IMR-90 (cell line): ENCODE measurements around the gene CACNG6. TPM values are rescaled to one million over a fixed set of nuclear protein-coding genes. Genes with fewer than 3 reads are reported as not detected.

Source experiments
- ATAC-seq: fragments of 200-7000 bp; cut with Tn5 transposase; 2 replicates; pipeline ENCODE4 v1.9.1; 2020; ENCODE audit warnings: low read depth, mild to moderate bottlenecking, moderate library complexity
- Bru-seq: library from RNA; stranded (reverse); fragments of 400-500 nt; gene quantifications from one replicate; lab custom pipeline; 2021; lab: Mats Ljungman, UMichigan
- BruChase-seq, 2 experiments: library from RNA; stranded (reverse); fragments of 400-500 nt; gene quantifications; one replicate each; lab custom pipeline; 2021; lab: Mats Ljungman, UMichigan
- BruUV-seq: library from RNA; stranded (reverse); fragments of 400-500 nt; replicated peaks from 2 replicates; lab custom pipeline; 2021; lab: Mats Ljungman, UMichigan
- CTCF ChIA-PET: fragments of 300-600 bp; formaldehyde crosslinking; extraction: SDS; loops from one replicate; lab custom pipeline; 2021; ENCODE audit warnings: antibody characterized with exemption; lab: Yijun Ruan, JAX
- POLR2A ChIA-PET: fragments of 300-600 bp; sonication (Branson Sonifier 250); formaldehyde crosslinking; loops from one replicate; lab custom pipeline; 2022; ENCODE audit warnings: antibody characterized with exemption; ENCODE audit not compliant: unreplicated experiment; lab: Charles Lee
- DNase-seq: peaks from one replicate; pipeline ENCODE4 v3.0.0; 2013
- H2AFZ ChIP-seq: replicated peaks from 2 replicates; pipeline ENCODE3; 2013; ENCODE audit warnings: low read length, mild to moderate bottlenecking; ENCODE audit not compliant: poor library complexity
- H2AK5ac ChIP-seq: 2 replicates; pipeline ENCODE4 v1.6.1; 2013; ENCODE audit warnings: low read depth, low read length, inconsistent platforms
- H2AK9ac ChIP-seq: replicated peaks from 2 replicates; pipeline ENCODE3; 2013; ENCODE audit warnings: mild to moderate bottlenecking, low read depth, low read length, moderate library complexity; ENCODE audit not compliant: poor library complexity
- H2BK120ac ChIP-seq: 2 replicates; pipeline ENCODE4 v1.6.1; 2013; ENCODE audit warnings: low read depth, low read length, inconsistent platforms
- H2BK15ac ChIP-seq: 3 replicates; pipeline ENCODE4 v1.6.1; 2013; ENCODE audit warnings: low read depth, low read length, inconsistent platforms
- H2BK20ac ChIP-seq: 2 replicates; pipeline ENCODE4 v1.6.1; 2013; ENCODE audit warnings: low read depth, mild to moderate bottlenecking, inconsistent platforms, low read length, moderate library complexity
- H2BK5ac ChIP-seq: 2 replicates; pipeline ENCODE4 v1.6.1; 2013; ENCODE audit warnings: mild to moderate bottlenecking, low read depth, low read length, inconsistent platforms; ENCODE audit not compliant: poor library complexity, severe bottlenecking
- H3K14ac ChIP-seq: replicated peaks from 2 replicates; pipeline ENCODE4 v1.6.1; 2013; ENCODE audit warnings: low read depth, low read length, inconsistent platforms
- H3K18ac ChIP-seq: 2 replicates; pipeline ENCODE4 v1.6.1; 2013; ENCODE audit warnings: low read depth, low read length, control low read depth
- H3K23ac ChIP-seq: 2 replicates; pipeline ENCODE4 v1.6.1; 2013; ENCODE audit warnings: low read depth, low read length, inconsistent platforms
- H3K27ac ChIP-seq: 2 replicates; pipeline ENCODE4 v1.5.1; 2013; ENCODE audit warnings: mild to moderate bottlenecking, control low read depth, low read length; ENCODE audit not compliant: insufficient read depth
- H3K27me3 ChIP-seq: 2 replicates; pipeline ENCODE4 v1.6.1; 2013; ENCODE audit warnings: low read length; ENCODE audit not compliant: control insufficient read depth, insufficient read depth
- H3K36me3 ChIP-seq: 2 replicates; pipeline ENCODE4 v1.6.1; 2013; ENCODE audit warnings: low read length, mixed read lengths; ENCODE audit not compliant: control insufficient read depth, insufficient read depth
- H3K4ac ChIP-seq: 2 replicates; pipeline ENCODE4 v1.6.1; 2013; ENCODE audit warnings: low read depth, low read length, inconsistent platforms
- H3K4me1 ChIP-seq: 2 replicates; pipeline ENCODE4 v1.6.1; 2013; ENCODE audit warnings: low read length, mixed read lengths; ENCODE audit not compliant: control insufficient read depth, insufficient read depth
- H3K4me2 ChIP-seq: 2 replicates; pipeline ENCODE4 v1.6.1; 2013; ENCODE audit warnings: low read depth, mild to moderate bottlenecking, control low read depth, low read length, moderate library complexity
- H3K4me3 ChIP-seq: 2 replicates; pipeline ENCODE4 v1.5.1; 2013; ENCODE audit warnings: low read depth, mild to moderate bottlenecking, control low read depth, low read length, moderate library complexity; ENCODE audit not compliant: insufficient read depth
- H3K56ac ChIP-seq: 2 replicates; pipeline ENCODE4 v1.6.1; 2013; ENCODE audit warnings: low read length, inconsistent platforms; ENCODE audit not compliant: insufficient read depth; ENCODE audit errors: extremely low read depth
- H3K79me1 ChIP-seq, 2 experiments: 2 replicates each; pipeline ENCODE4 v1.6.1; 2013; ENCODE audit warnings: low read length in 2 of 2, inconsistent platforms in 1 of 2, low read depth in 1 of 2
- H3K9ac ChIP-seq: 2 replicates; pipeline ENCODE4 v1.6.1; 2013; ENCODE audit warnings: low read depth, low read length, control low read depth
- H3K9me1 ChIP-seq: 2 replicates; pipeline ENCODE4 v1.6.1; 2013; ENCODE audit warnings: low read length, inconsistent platforms; ENCODE audit not compliant: insufficient read depth
- H3K9me3 ChIP-seq: 2 replicates; pipeline ENCODE4 v1.6.1; 2013; ENCODE audit warnings: low read length; ENCODE audit not compliant: control insufficient read depth, insufficient read depth
- H4K20me1 ChIP-seq: 2 replicates; pipeline ENCODE4 v1.6.1; 2013; ENCODE audit warnings: low read length, inconsistent platforms; ENCODE audit not compliant: insufficient read depth
- H4K5ac ChIP-seq: 2 replicates; pipeline ENCODE4 v1.6.1; 2013; ENCODE audit warnings: mild to moderate bottlenecking, low read depth, low read length, control low read depth
- H4K8ac ChIP-seq, 2 experiments: 2 replicates each; pipeline ENCODE4 v1.6.1; 2013; ENCODE audit warnings: low read depth in 2 of 2, low read length in 2 of 2, control low read depth in 1 of 2, inconsistent platforms in 1 of 2
- H4K91ac ChIP-seq: 2 replicates; pipeline ENCODE4 v1.6.1; 2013; ENCODE audit warnings: low read depth, low read length, inconsistent platforms; ENCODE audit not compliant: insufficient read depth
- BHLHE40 ChIP-seq: fragments of 150-350 bp; IDR thresholded peaks from 2 replicates; pipeline ENCODE4 v1.6.1; 2016; ENCODE audit warnings: mild to moderate bottlenecking, low read depth, low read length
- CHD1 ChIP-seq: IDR thresholded peaks from 2 replicates; pipeline ENCODE4 v1.6.1; 2012; ENCODE audit warnings: low read depth, low read length, improper control_type of control experiment
- ELK1 ChIP-seq: fragments of 150-350 bp; IDR thresholded peaks from 2 replicates; pipeline ENCODE4 v1.6.1; 2016; ENCODE audit warnings: low read depth, mild to moderate bottlenecking, low read length, moderate library complexity, borderline replicate concordance
- FOS ChIP-seq: fragments of 150-350 bp; IDR thresholded peaks from 2 replicates; pipeline ENCODE4 v1.6.1; 2016; ENCODE audit warnings: low read depth, low read length
- MAFK ChIP-seq: IDR thresholded peaks from 2 replicates; pipeline ENCODE4 v1.6.1; 2012; ENCODE audit warnings: low read depth, low read length, improper control_type of control experiment
- MAZ ChIP-seq: IDR thresholded peaks from 2 replicates; pipeline ENCODE4 v1.6.1; 2012; ENCODE audit warnings: low read depth, mild to moderate bottlenecking, low read length, improper control_type of control experiment, moderate library complexity, borderline replicate concordance
- RAD21 ChIP-seq: IDR thresholded peaks from 2 replicates; pipeline ENCODE4 v1.6.1; 2012; ENCODE audit warnings: low read length, improper control_type of control experiment
- RFX5 ChIP-seq: IDR thresholded peaks from 2 replicates; pipeline ENCODE4 v1.8.0; 2012; ENCODE audit warnings: low read depth, mild to moderate bottlenecking, low read length, moderate library complexity
- SMC3 ChIP-seq: fragments of 150-350 bp; IDR thresholded peaks from 2 replicates; pipeline ENCODE4 v1.6.1; 2016; ENCODE audit warnings: low read depth, mild to moderate bottlenecking, antibody characterized with exemption, low read length, moderate library complexity
- USF2 ChIP-seq: fragments of 150-350 bp; IDR thresholded peaks from 2 replicates; pipeline ENCODE4 v1.6.1; 2017; ENCODE audit warnings: mild to moderate bottlenecking, antibody characterized with exemption, low read length, low read depth
- WGBS, 2 experiments: methylation state at CpG; one replicate each; pipeline versions ENCODE4 v1.1.5 to v1.1.7; 2013; ENCODE audit warnings: missing lambda C conversion rate in 2 of 2; ENCODE audit not compliant: insufficient read length in 1 of 2; ENCODE audit errors: extremely low coverage in 2 of 2; 5-methylcytosine and 5-hydroxymethylcytosine counted together
- dilution Hi-C: fragments of 300-500 bp; cut with HindIII; formaldehyde crosslinking; loops from one replicate; pipeline ENCODE4 v1.14.3; 2018; ENCODE audit warnings: low sequenced_read_pairs; ENCODE audit not compliant: unreplicated experiment
- in situ Hi-C: fragments of 300-500 bp; cut with MboI; formaldehyde crosslinking; loops from 3 replicates; pipeline ENCODE4 v1.14.3; 2019; ENCODE audit warnings: low sequenced_read_pairs, inconsistent platforms, mixed read lengths
- intact Hi-C: fragments of 100-400 bp; cut with micrococcal nuclease; formaldehyde crosslinking; loops from 2 replicates; pipeline ENCODE4 v1.10.0; 2022
- long read RNA-seq: library from polyadenylated mRNA; unstranded; transcript quantifications from one replicate; pipeline ENCODE4 v2.0.0, GENCODE V29; 2021; ENCODE audit not compliant: unreplicated experiment
- polyA plus RNA-seq, 3 experiments: library from polyadenylated mRNA; depleted of rRNA; stranded (reverse); fragments of >200 nt; gene quantifications; 2 replicates each; pipeline ENCODE4 v1.2.3, GENCODE V29; 2012; ENCODE audit warnings: low replicate concordance in 1 of 3
- total RNA-seq: library from RNA; depleted of rRNA; stranded (reverse); fragments of >200 nt; gene quantifications from 2 replicates; pipeline ENCODE4 v1.2.3, GENCODE V29; 2012; rRNA removed

The CACNG6 gene
- total RNA-seq: not detected in 2 replicates
- not detected in 2 replicates for polyA plus RNA-seq (2012; rRNA removed)
- polyA plus RNA-seq (2012; cell fraction: cytosol; rRNA removed): 0.02 and 0.03 TPM in 2 replicates
- 0.10 TPM in 1 of 2 replicates, not detected in the other for polyA plus RNA-seq (2012; cell fraction: nucleus; rRNA removed; ENCODE audit: low replicate concordance)
- not detected for Bru-seq, nascent RNA
- BruChase-seq, experiment 1, labeled RNA remaining after a 6-hour chase: percentile 4 among the genes with signal in this experiment
- BruChase-seq, experiment 2, labeled RNA remaining after a 2-hour chase: not detected
- long read RNA-seq: 0 reads

GRCh38 chr19:53991224-53992113 lies at the start of gene CACNG6:
TSS of gene CACNG6 (plus strand) at chr19:53991637. CDS start at chr19:53992878, 1,241 bp downstream.
- H4K5ac ChIP-seq: no peak within 1 kb of the TSS
- no peak within 1 kb of the TSS for H3K14ac ChIP-seq
- no peak within 1 kb of the TSS for H3K4ac ChIP-seq
- TF ChIP-seq USF2 (no peak), MAFK (no peak), ELK1 (no peak), RAD21 (no peak), CHD1 (no peak), RFX5 (no peak), SMC3 (no peak), FOS (no peak), MAZ (no peak), BHLHE40 (no peak)
- no peaks in the 10 kb centered on the region for H3K4me1 ChIP-seq
- H3K9me1 ChIP-seq: no peaks in the 10 kb centered on the region
- H4K20me1 ChIP-seq: no peaks in the 10 kb centered on the region
- H3K18ac ChIP-seq: no peak within 1 kb of the TSS
- no TSS peak for BruUV-seq
- no peak within 1 kb of the TSS for H3K23ac ChIP-seq
- H3K56ac ChIP-seq: no peak within 1 kb of the TSS
- no peak within 1 kb of the TSS for H2BK120ac ChIP-seq
- 22% methylated on average over 17 of the region's 66 CpGs; no CpG with 5 or more reads in 1 of the 2 experiments for WGBS, 2 experiments
- ChIA-PET CTCF (no interaction called here), POLR2A (no interaction called here)
- no peak within 1 kb of the TSS for H4K91ac ChIP-seq
- H3K27me3 ChIP-seq: peaks cover 32% of the 10 kb centered on the region; the same call in 1 of the 2 replicates
- no peaks in the 10 kb centered on the region for H3K36me3 ChIP-seq
- H3K9me3 ChIP-seq: no peaks in the 10 kb centered on the region
- in situ Hi-C loops (no loop called here), dilution Hi-C loops (no loop called here), intact Hi-C loops (no loop called here)
- H2BK5ac ChIP-seq: no peak within 1 kb of the TSS
- no peak within 1 kb of the TSS for H2BK15ac ChIP-seq
- DNase-seq: no peak
- H2BK20ac ChIP-seq: no peak within 1 kb of the TSS
- H3K79me1 ChIP-seq: no peaks in the 10 kb centered on the region
- H2AFZ ChIP-seq: peak within 1 kb of the TSS; percentile 80
- H4K8ac ChIP-seq: no peak within 1 kb of the TSS
- peak within 1 kb of the TSS; percentile 25 for H3K4me3 ChIP-seq
- H2AK9ac ChIP-seq: no peak within 1 kb of the TSS
- H2AK5ac ChIP-seq: no peak within 1 kb of the TSS
- peak; percentile 69 for ATAC-seq
- H3K27ac ChIP-seq: no peak within 1 kb of the TSS
- H3K9ac ChIP-seq: no peak within 1 kb of the TSS
- H3K4me2 ChIP-seq: no peak within 1 kb of the TSS; the same call in 1 of the 2 replicates
